ENCODE measurements around the gene IMMP2L.

IMMP2L gene

GRCh38 chr7:111146136-111146535 lies 416.2 kb downstream of the IMMP2L start:
- Histone ChIP-seq H3K27me3 (ENCODE audit: low read depth, low read length) (no peaks in the 10 kb centered on the region), H3K4me3 (ENCODE audit: low read depth in 1 of 2, low read length in 2 of 2) (no peak overlapping the region), H3K9me3 (ENCODE audit: control insufficient read depth in 1 of 2, low read length in 2 of 2) (no peaks in the 10 kb centered on the region), H3K4me1 (ENCODE audit: control insufficient read depth in 1 of 2, insufficient read depth in 2 of 2, low read length in 2 of 2) (no peaks in the 10 kb centered on the region), H3K27ac (ENCODE audit: low read length) (no peak overlapping the region), H3K36me3 (ENCODE audit: control insufficient read depth in 1 of 2, insufficient read depth in 2 of 2, low read length in 2 of 2) (no peaks in the 10 kb centered on the region)

DNA sequence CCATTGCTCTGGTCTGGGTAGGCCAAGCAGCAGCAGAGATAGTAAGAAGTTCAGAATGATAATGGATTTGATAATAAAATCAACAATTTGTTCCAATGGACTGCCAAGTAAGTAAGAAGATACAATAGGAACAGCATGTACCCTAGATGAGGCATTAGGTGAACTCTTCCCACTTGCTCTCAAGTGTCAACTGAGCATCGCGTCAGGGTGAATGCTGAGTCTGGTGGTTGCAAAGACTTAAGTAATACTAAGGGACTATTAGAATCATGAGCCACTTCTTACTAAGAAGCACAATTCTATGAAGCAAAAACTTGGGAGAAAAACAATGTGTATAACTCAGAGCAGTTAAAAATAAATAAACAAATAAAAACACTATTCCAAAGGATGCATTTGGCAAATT lies 416.8 kb downstream of the IMMP2L start:
- H3K9me3 ChIP-seq (ENCODE audit: control insufficient read depth in 1 of 2, low read length in 2 of 2), result no peaks in the 10 kb centered on the region
- H3K36me3 ChIP-seq (ENCODE audit: control insufficient read depth in 1 of 2, insufficient read depth in 2 of 2, low read length in 2 of 2), result no peaks in the 10 kb centered on the region
- no peaks in the 10 kb centered on the region for H3K4me1 ChIP-seq (ENCODE audit: control insufficient read depth in 1 of 2, insufficient read depth in 2 of 2, low read length in 2 of 2)
- H3K27me3 ChIP-seq (ENCODE audit: low read depth, low read length), result no peaks in the 10 kb centered on the region
- no peak overlapping the region for H3K4me3 ChIP-seq (ENCODE audit: low read depth in 1 of 2, low read length in 2 of 2)
- H3K27ac ChIP-seq (ENCODE audit: low read length), result no peak overlapping the region

DNA sequence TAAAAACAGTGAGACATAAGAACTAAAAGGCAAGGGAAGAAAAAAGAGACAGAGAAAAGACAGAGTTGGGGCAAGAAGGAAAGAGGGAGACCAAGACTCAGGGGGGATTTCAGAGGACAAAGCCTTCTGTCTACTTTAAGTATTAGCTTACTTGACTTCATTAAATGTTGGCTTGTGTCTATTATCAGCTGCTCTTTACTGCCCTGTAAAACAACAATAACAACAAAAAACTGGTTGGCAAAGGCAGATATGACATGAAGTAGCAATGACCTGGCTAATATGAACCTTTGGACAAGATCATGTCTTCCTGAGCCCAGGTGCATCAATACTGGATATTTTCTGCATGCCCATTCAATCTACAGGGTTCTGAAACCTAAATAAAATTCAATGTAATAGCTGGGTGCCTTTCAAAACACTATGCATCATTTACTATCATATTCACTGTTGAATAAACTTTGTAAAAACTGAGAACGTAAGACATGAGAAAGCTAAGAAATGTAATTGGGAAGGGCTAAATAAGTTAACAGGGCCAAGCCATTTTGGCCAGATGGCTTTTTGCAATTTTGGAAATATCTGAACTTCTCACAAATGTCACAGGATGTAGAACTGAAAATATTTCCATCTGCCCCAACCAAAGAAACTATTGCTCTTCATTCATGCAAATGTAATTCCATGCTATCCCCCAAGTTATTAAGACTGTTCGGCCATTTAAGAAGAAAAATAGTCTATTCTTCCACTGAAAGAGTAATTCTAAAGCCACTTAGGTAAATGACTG lies 422.0 kb downstream of the IMMP2L start:
- Histone ChIP-seq H3K4me1 (ENCODE audit: control insufficient read depth in 1 of 2, insufficient read depth in 2 of 2, low read length in 2 of 2) (peaks cover 0 to 12% of the 10 kb centered on the region in 2 donors), H3K9me3 (ENCODE audit: control insufficient read depth in 1 of 2, low read length in 2 of 2) (no peaks in the 10 kb centered on the region), H3K4me3 (ENCODE audit: low read depth in 1 of 2, low read length in 2 of 2) (no peak overlapping the region), H3K27me3 (ENCODE audit: low read depth, low read length) (no peaks in the 10 kb centered on the region), H3K27ac (ENCODE audit: low read length) (no peak overlapping the region), H3K36me3 (ENCODE audit: control insufficient read depth in 1 of 2, insufficient read depth in 2 of 2, low read length in 2 of 2) (no peaks in the 10 kb centered on the region)

DNA sequence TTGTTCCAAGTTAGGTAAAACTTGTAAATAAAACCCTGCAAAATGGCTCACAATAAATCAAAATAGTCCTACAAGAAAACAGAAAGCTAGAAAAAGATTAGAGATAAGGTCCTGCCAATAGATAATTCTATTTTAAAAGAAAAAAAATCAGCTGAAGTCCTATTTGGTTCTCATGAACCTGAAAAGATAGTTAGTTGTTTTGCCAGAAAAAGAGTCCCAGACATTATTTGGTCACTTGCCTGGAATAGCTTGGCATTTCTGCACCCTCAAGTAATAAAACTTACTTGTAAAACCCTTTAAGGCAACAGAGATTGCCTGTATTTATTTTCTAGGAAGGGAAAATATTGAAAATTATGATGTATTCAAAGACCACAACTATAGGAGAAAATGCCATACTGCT lies 423.7 kb downstream of the IMMP2L start:
- Histone ChIP-seq H3K9me3 (ENCODE audit: control insufficient read depth in 1 of 2, low read length in 2 of 2) (no peaks in the 10 kb centered on the region), H3K27ac (ENCODE audit: low read length) (no peak overlapping the region), H3K36me3 (ENCODE audit: control insufficient read depth in 1 of 2, insufficient read depth in 2 of 2, low read length in 2 of 2) (no peaks in the 10 kb centered on the region), H3K27me3 (ENCODE audit: low read depth, low read length) (no peaks in the 10 kb centered on the region), H3K4me3 (ENCODE audit: low read depth in 1 of 2, low read length in 2 of 2) (no peak overlapping the region), H3K4me1 (ENCODE audit: control insufficient read depth in 1 of 2, insufficient read depth in 2 of 2, low read length in 2 of 2) (peaks cover 0 to 12% of the 10 kb centered on the region in 2 donors)

DNA sequence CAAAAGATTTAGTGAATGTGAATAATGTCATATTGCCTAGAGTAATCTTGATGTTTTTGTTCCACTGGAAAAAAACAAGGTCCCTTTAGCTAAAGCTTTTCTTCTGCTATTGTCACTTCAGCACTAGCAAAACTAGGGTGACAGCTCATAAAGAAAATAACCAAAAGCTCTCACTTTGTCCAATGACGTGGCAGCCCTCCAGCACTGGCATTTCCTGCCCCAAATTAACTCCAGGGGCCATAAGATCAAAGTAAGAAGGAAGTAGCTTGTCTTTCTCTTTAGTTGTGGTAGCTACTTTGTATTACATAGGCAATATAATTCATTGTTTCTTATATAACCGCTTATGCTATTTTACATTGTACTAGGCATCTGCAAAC lies 424.1 kb downstream of the IMMP2L start:
- Histone ChIP-seq H3K27ac (ENCODE audit: low read length) (no peak overlapping the region), H3K36me3 (ENCODE audit: control insufficient read depth in 1 of 2, insufficient read depth in 2 of 2, low read length in 2 of 2) (no peaks in the 10 kb centered on the region), H3K9me3 (ENCODE audit: control insufficient read depth in 1 of 2, low read length in 2 of 2) (no peaks in the 10 kb centered on the region), H3K4me3 (ENCODE audit: low read depth in 1 of 2, low read length in 2 of 2) (no peak overlapping the region), H3K4me1 (ENCODE audit: control insufficient read depth in 1 of 2, insufficient read depth in 2 of 2, low read length in 2 of 2) (peaks cover 0 to 12% of the 10 kb centered on the region in 2 donors), H3K27me3 (ENCODE audit: low read depth, low read length) (no peaks in the 10 kb centered on the region)

DNA sequence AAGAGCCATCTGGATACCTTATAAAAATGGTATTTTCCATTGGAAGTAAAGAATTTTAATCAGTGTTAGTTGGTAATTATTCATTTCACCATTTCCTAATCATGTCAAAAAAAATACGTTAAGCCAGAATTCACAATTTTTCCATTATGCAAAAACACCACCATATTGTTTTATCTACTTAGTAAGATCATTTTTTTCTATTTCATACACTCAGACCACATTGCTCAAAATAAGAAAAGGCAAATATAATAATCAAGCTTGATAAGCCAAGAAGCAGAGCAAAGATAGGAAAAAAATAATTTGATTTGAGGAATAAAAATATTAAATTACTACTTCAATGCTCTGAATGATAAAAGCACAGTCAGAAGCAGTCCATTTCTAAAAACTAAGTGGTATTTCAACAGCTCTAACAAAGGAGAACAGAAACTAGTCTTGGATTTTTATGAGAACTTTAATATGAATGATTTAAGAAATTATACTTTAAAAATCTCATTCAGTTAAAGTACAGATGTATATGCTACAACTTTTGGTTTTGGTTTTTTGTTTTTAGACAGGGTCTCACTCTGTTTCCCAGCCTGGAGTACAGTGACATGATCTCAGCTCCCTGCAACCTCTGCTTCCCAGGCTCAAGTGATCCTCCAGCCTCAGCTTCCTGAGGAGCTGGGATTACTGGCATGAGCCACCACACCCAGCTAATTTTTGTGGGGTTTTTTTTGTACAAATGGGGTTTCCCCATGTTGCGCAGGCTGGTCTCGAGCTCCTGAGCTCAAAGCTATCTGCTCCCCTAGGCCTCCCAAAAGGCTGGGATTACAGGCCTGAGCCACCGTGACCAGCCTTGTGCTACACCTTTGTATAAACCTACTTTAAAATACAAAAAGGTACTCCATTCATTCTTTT lies 424.7 kb downstream of the IMMP2L start:
- H3K36me3 ChIP-seq (ENCODE audit: control insufficient read depth in 1 of 2, insufficient read depth in 2 of 2, low read length in 2 of 2), result no peaks in the 10 kb centered on the region
- no peaks in the 10 kb centered on the region for H3K9me3 ChIP-seq (ENCODE audit: control insufficient read depth in 1 of 2, low read length in 2 of 2)
- no peak overlapping the region for H3K4me3 ChIP-seq (ENCODE audit: low read depth in 1 of 2, low read length in 2 of 2)
- H3K27me3 ChIP-seq (ENCODE audit: low read depth, low read length), result no peaks in the 10 kb centered on the region
- no peak overlapping the region for H3K27ac ChIP-seq (ENCODE audit: low read length)
- peaks cover 0 to 12% of the 10 kb centered on the region in 2 donors for H3K4me1 ChIP-seq (ENCODE audit: control insufficient read depth in 1 of 2, insufficient read depth in 2 of 2, low read length in 2 of 2)

DNA sequence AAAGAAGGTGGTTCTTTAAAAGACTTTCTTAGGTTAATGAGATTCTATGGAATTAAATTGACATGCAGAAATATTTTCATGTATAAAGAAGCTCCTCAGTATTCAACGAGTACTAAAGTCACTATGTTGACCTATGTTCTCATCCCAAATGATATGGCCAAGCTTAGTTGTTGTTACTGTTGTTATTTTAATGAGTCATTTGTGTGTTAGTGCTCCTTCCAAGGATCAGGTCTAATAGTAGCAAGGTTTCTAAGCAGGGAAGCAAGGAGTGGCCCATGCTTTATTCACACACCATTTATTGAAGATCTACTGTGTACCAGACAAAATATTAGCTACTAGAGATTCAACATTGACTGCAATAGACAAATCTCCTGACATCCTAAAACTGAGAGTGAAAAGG lies 429.5 kb downstream of the IMMP2L start:
- H3K27me3 ChIP-seq (ENCODE audit: low read depth, low read length), result no peaks in the 10 kb centered on the region
- H3K36me3 ChIP-seq (ENCODE audit: control insufficient read depth in 1 of 2, insufficient read depth in 2 of 2, low read length in 2 of 2), result no peaks in the 10 kb centered on the region
- H3K4me3 ChIP-seq (ENCODE audit: low read depth in 1 of 2, low read length in 2 of 2), result no peak overlapping the region
- H3K4me1 ChIP-seq (ENCODE audit: control insufficient read depth in 1 of 2, insufficient read depth in 2 of 2, low read length in 2 of 2), result peaks cover 0 to 2% of the 10 kb centered on the region in 2 donors
- H3K27ac ChIP-seq (ENCODE audit: low read length), result no peak overlapping the region
- no peaks in the 10 kb centered on the region for H3K9me3 ChIP-seq (ENCODE audit: control insufficient read depth in 1 of 2, low read length in 2 of 2)

- H3K4me1 ChIP-seq (ENCODE audit: control insufficient read depth in 1 of 2, insufficient read depth in 2 of 2, low read length in 2 of 2), result no peaks in the 10 kb centered on the region
- H3K9me3 ChIP-seq (ENCODE audit: control insufficient read depth in 1 of 2, low read length in 2 of 2), result no peaks in the 10 kb centered on the region
- H3K36me3 ChIP-seq (ENCODE audit: control insufficient read depth in 1 of 2, insufficient read depth in 2 of 2, low read length in 2 of 2), result no peaks in the 10 kb centered on the region
- H3K27ac ChIP-seq (ENCODE audit: low read length), result no peak overlapping the region
- no peak overlapping the region for H3K4me3 ChIP-seq (ENCODE audit: low read depth in 1 of 2, low read length in 2 of 2)
- H3K27me3 ChIP-seq (ENCODE audit: low read depth, low read length), result no peaks in the 10 kb centered on the region
These were observed 432.9 kb downstream of the IMMP2L start for GRCh38 chr7:111129435-111129834.

DNA sequence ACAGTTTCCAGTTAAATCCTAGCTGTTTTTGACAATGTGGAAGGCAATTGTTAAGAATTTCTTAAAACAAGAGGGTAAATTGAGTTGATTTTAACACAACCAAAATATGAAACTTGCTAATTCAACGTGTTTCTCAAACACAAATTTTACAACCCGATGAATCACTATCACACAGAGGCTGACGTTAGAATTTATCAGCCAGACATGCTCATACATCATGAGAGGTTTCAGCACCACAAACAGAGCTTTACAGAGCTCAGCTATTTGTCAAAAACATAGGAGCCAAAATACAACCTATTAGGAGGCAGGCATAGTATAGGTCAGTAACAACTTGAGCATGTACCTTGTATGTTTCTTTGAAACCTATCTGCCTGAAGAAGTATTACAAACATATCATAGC lies 435.3 kb downstream of the IMMP2L start:
- Histone ChIP-seq H3K9me3 (ENCODE audit: control insufficient read depth in 1 of 2, low read length in 2 of 2) (no peaks in the 10 kb centered on the region), H3K27me3 (ENCODE audit: low read depth, low read length) (no peaks in the 10 kb centered on the region), H3K36me3 (ENCODE audit: control insufficient read depth in 1 of 2, insufficient read depth in 2 of 2, low read length in 2 of 2) (no peaks in the 10 kb centered on the region), H3K4me1 (ENCODE audit: control insufficient read depth in 1 of 2, insufficient read depth in 2 of 2, low read length in 2 of 2) (no peaks in the 10 kb centered on the region), H3K4me3 (ENCODE audit: low read depth in 1 of 2, low read length in 2 of 2) (no peak overlapping the region), H3K27ac (ENCODE audit: low read length) (no peak overlapping the region)

DNA sequence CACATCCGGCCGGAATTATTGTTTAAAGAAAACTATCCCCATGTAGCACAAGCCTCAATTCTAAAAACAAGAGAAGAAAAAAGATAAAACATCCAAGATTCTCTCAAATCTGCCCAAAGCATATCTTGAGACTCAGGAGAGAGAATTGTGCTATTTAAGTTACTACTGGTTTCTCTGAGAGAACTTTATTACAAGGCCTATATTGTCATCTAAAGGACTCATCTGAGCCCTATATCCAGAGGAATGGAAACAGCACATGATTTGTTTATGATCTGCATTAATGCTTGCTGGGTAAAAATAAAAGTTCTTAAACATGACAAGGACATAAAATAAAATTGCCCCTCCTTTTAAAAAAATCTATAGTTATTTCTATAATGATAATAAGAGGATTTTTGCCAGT lies 446.3 kb downstream of the IMMP2L start:
- no peaks in the 10 kb centered on the region for H3K36me3 ChIP-seq (ENCODE audit: control insufficient read depth in 1 of 2, insufficient read depth in 2 of 2, low read length in 2 of 2)
- H3K9me3 ChIP-seq (ENCODE audit: control insufficient read depth in 1 of 2, low read length in 2 of 2), result no peaks in the 10 kb centered on the region
- no peak overlapping the region for H3K4me3 ChIP-seq (ENCODE audit: low read depth in 1 of 2, low read length in 2 of 2)
- no peaks in the 10 kb centered on the region for H3K27me3 ChIP-seq (ENCODE audit: low read depth, low read length)
- H3K27ac ChIP-seq (ENCODE audit: low read length), result no peak overlapping the region
- H3K4me1 ChIP-seq (ENCODE audit: control insufficient read depth in 1 of 2, insufficient read depth in 2 of 2, low read length in 2 of 2), result peaks cover 0 to 8% of the 10 kb centered on the region in 2 donors

DNA sequence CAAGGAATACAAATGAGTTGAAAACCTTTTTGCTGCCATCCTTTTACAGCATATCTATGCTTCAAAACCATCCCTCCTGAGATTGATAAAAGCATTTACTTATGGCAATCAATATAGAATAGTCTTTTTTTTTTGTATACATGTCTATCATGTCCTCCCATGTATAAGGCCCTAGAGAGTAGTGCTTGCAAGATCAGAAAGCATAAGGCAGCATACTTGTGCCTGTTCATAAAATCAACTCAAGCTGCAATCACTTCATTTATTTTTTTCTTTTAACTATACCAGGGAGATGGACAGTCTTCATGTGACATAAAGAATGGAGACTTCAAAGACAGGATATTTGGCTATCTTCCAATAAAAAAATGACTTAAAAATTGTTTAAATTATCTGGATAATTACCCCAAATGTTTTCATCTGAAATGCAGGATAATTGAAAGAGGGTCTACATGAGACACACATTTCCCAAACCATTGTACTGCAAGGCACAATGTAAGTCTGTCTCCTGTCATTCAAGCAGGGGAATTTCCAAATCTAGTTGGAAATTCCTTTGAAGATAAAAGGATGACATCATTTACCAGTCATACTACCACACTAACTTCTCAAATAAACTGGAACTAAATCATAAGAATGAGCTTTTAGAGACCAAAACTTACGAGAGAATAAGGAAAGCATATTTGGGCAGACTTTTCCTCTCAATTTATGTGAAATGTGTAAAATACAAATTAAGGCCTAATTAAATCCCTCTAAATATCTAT lies 448.9 kb downstream of the IMMP2L start:
- peaks cover 0 to 8% of the 10 kb centered on the region in 2 donors for H3K4me1 ChIP-seq (ENCODE audit: control insufficient read depth in 1 of 2, insufficient read depth in 2 of 2, low read length in 2 of 2)
- H3K4me3 ChIP-seq (ENCODE audit: low read depth in 1 of 2, low read length in 2 of 2), result no peak overlapping the region
- H3K27me3 ChIP-seq (ENCODE audit: low read depth, low read length), result no peaks in the 10 kb centered on the region
- H3K9me3 ChIP-seq (ENCODE audit: control insufficient read depth in 1 of 2, low read length in 2 of 2), result no peaks in the 10 kb centered on the region
- H3K36me3 ChIP-seq (ENCODE audit: control insufficient read depth in 1 of 2, insufficient read depth in 2 of 2, low read length in 2 of 2), result no peaks in the 10 kb centered on the region
- H3K27ac ChIP-seq (ENCODE audit: low read length), result no peak overlapping the region

Data from muscle layer of duodenum (tissue), 2 donors.